GM21576 (cell line): ENCODE data around the gene CFLAR.
A peak's percentile ranks its signal among the peaks of the same experiment; 100 is the strongest.
"Not testable (repeated sequence)": the region's sequence is repeated elsewhere in the genome, so short reads cannot be mapped to it uniquely, and the experiment has no call there.

ENCODE experiments used
- ATAC-seq: cut with Tn5 transposase; IDR thresholded peaks from one replicate; pipeline ENCODE4 v1.9.1; 2021; ENCODE audit warnings: mild to moderate bottlenecking, moderate library complexity; ENCODE audit not compliant: unreplicated experiment

Gene CFLAR

GRCh38 chr2:201174687-201175086 lies 58.7 kb downstream of the CFLAR start:
- no peak for ATAC-seq

GRCh38 chr2:201176081-201176481 lies 60.1 kb downstream of the CFLAR start:
- ATAC-seq, result no peak

- no peak for ATAC-seq
These were observed 64.0 kb downstream of the CFLAR start for GRCh38 chr2:201180010-201180409.

- peak; percentile 88 for ATAC-seq
These were observed 66.8 kb downstream of the CFLAR start, which contains the start of gene CASP10 for GRCh38 chr2:201182650-201183364. Gene CASP10 (plus strand): TSS chr2:201183141. CDS start chr2:201185778, 2,637 bp downstream.

GRCh38 chr2:201183365-201183727 lies 67.4 kb downstream of the CFLAR start:
- ATAC-seq, result no peak

- not testable (repeated sequence) for ATAC-seq
These were observed 67.9 kb downstream of the CFLAR start for GRCh38 chr2:201183835-201184234.

GRCh38 chr2:201184248-201184647 lies 68.3 kb downstream of the CFLAR start:
- ATAC-seq, result not testable (repeated sequence)

- no peak for ATAC-seq
These were observed 69.9 kb downstream of the CFLAR start for GRCh38 chr2:201185863-201186262.

GRCh38 chr2:201186982-201187381 lies 71.0 kb downstream of the CFLAR start:
- no peak for ATAC-seq

GRCh38 chr2:201188449-201188848 lies 72.5 kb downstream of the CFLAR start:
- ATAC-seq, result no peak

GRCh38 chr2:201191132-201191875 lies 75.3 kb downstream of the CFLAR start:
- peak; percentile 71 for ATAC-seq

GRCh38 chr2:201194097-201194496 lies 78.1 kb downstream of the CFLAR start:
- peak; percentile 94 for ATAC-seq

GRCh38 chr2:201195331-201195730 lies 79.4 kb downstream of the CFLAR start:
- ATAC-seq, result no peak

- no peak for ATAC-seq
These were observed 80.0 kb downstream of the CFLAR start for GRCh38 chr2:201196003-201196402.

GRCh38 chr2:201196803-201197202 lies 80.8 kb downstream of the CFLAR start:
- ATAC-seq, result no peak

GRCh38 chr2:201197781-201198180 lies 81.8 kb downstream of the CFLAR start:
- no peak for ATAC-seq

GRCh38 chr2:201199847-201200246 lies 83.9 kb downstream of the CFLAR start:
- no peak for ATAC-seq

- ATAC-seq, result no peak
These were observed 84.4 kb downstream of the CFLAR start for GRCh38 chr2:201200345-201200744.

- no peak for ATAC-seq
These were observed 85.4 kb downstream of the CFLAR start for GRCh38 chr2:201201371-201201770.

GRCh38 chr2:201203916-201204654 lies 88.1 kb downstream of the CFLAR start:
- ATAC-seq, result no peak

GRCh38 chr2:201204655-201205514 lies 88.9 kb downstream of the CFLAR start:
- no peak for ATAC-seq
